ENCODE results near the gene HSPA1B. TPM values are rescaled to one million over a fixed set of nuclear protein-coding genes. Genes with fewer than 3 reads are reported as not detected.
"Not testable (repeated sequence)": the region's sequence is repeated elsewhere in the genome, so short reads cannot be mapped to it uniquely, and the experiment has no call there.

The HSPA1B gene
- total and polyA plus RNA-seq, 2 experiments from 2014 or later = 111 to 172 TPM

DNA sequence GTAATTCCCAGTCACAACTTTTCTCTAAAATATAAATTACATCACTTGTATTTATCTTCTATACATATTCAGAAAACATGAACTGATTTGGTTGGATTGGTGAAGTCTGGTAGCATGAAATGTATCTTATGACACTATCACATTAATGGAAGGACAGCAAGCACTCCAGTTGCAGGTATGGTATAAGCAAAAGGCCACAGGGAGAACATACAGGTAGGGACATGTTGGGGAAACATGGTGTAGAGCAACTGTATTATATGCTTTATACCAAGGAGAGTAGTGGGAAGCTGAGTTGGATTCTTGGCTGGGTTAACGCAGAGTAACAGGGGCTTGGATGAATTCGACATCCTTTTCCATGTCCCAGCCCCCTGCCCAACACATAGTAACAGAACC, 30.5 kb upstream of the HSPA1B start:
- peaks cover 11% of the 10 kb centered on the region for H3K4me1 ChIP-seq (ENCODE audit: insufficient read depth)
- no peak for DNase-seq (ENCODE audit: low spot score)
- H3K27ac ChIP-seq = no peak overlapping the region
- H3K9me2 ChIP-seq (replicated peaks; ENCODE audit: insufficient read depth) = no peaks in the 10 kb centered on the region
- TF ChIP-seq EZH2phosphoT487 (IDR thresholded peaks at IDR 0.05; ENCODE audit: low read depth, severe bottlenecking, unreplicated experiment) (no peak), EZH2 (IDR thresholded peaks at IDR 0.05; ENCODE audit: borderline replicate concordance) (no peak)
- TF ChIP-seq, protein P1, sequence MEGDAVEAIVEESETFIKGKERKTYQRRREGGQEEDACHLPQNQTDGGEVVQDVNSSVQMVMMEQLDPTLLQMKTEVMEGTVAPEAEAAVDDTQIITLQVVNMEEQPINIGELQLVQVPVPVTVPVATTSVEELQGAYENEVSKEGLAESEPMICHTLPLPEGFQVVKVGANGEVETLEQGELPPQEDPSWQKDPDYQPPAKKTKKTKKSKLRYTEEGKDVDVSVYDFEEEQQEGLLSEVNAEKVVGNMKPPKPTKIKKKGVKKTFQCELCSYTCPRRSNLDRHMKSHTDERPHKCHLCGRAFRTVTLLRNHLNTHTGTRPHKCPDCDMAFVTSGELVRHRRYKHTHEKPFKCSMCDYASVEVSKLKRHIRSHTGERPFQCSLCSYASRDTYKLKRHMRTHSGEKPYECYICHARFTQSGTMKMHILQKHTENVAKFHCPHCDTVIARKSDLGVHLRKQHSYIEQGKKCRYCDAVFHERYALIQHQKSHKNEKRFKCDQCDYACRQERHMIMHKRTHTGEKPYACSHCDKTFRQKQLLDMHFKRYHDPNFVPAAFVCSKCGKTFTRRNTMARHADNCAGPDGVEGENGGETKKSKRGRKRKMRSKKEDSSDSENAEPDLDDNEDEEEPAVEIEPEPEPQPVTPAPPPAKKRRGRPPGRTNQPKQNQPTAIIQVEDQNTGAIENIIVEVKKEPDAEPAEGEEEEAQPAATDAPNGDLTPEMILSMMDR (IDR thresholded peaks at IDR 0.05; ENCODE audit: poor library complexity) = no peak
- H3K36me3 ChIP-seq (replicated peaks; ENCODE audit: insufficient read depth, low read depth) = no peaks in the 10 kb centered on the region
- 98% methylated on average over 2 of the region's 2 CpGs for WGBS (ENCODE audit: low lambda C conversion rate, missing lambda C conversion rate)
- H3K4me3 ChIP-seq = no peak overlapping the region
- H3K9me3 ChIP-seq (ENCODE audit: low read depth) = no peaks in the 10 kb centered on the region
- peaks cover 37% of the 10 kb centered on the region for H3K79me2 ChIP-seq
- no peaks in the 10 kb centered on the region for H4K20me1 ChIP-seq (ENCODE audit: insufficient read depth, poor library complexity, severe bottlenecking)
- H3K4me2 ChIP-seq = no peak overlapping the region
- no peak overlapping the region for H2AFZ ChIP-seq
- H3K27me3 ChIP-seq = no peaks in the 10 kb centered on the region

DNA sequence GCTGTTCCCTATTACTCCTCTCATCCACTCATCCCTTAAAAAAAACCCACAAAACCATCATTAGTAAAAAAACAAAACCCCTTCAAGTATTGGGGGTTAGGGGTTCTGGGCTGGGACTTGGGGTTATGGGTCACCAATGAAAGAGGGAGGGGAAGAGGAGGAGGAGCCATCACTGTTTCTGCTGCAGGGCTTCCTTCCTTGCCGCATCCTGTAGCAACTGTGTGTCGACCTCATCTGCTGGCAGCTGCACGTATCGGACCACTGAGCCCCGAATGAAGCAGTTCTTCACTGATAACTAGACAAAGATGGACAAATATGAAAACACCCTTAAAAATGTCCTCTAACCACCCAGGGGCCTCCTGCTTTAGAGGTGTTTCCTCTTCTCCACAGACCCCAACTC, 29.9 kb upstream of the HSPA1B start:
- Histone ChIP-seq H3K4me1 (ENCODE audit: insufficient read depth) (peaks cover 11% of the 10 kb centered on the region), H3K27me3 (no peaks in the 10 kb centered on the region), H3K4me3 (no peak overlapping the region), H2AFZ (no peak overlapping the region), H3K79me2 (peaks cover 39% of the 10 kb centered on the region), H3K9me2 (replicated peaks; ENCODE audit: insufficient read depth) (no peaks in the 10 kb centered on the region), H3K36me3 (replicated peaks; ENCODE audit: insufficient read depth, low read depth) (no peaks in the 10 kb centered on the region), H3K27ac (no peak overlapping the region), H3K9me3 (ENCODE audit: low read depth) (no peaks in the 10 kb centered on the region), H4K20me1 (ENCODE audit: insufficient read depth, poor library complexity, severe bottlenecking) (no peaks in the 10 kb centered on the region), H3K4me2 (no peak overlapping the region)
- 96% methylated on average over 5 of the region's 5 CpGs for WGBS (ENCODE audit: low lambda C conversion rate, missing lambda C conversion rate)
- TF ChIP-seq EZH2 (IDR thresholded peaks at IDR 0.05; ENCODE audit: borderline replicate concordance) (no peak), EZH2phosphoT487 (IDR thresholded peaks at IDR 0.05; ENCODE audit: low read depth, severe bottlenecking, unreplicated experiment) (no peak)
- TF ChIP-seq, protein P1 (IDR thresholded peaks at IDR 0.05; ENCODE audit: poor library complexity) = no peak
- DNase-seq (ENCODE audit: low spot score) = no peak

DNA sequence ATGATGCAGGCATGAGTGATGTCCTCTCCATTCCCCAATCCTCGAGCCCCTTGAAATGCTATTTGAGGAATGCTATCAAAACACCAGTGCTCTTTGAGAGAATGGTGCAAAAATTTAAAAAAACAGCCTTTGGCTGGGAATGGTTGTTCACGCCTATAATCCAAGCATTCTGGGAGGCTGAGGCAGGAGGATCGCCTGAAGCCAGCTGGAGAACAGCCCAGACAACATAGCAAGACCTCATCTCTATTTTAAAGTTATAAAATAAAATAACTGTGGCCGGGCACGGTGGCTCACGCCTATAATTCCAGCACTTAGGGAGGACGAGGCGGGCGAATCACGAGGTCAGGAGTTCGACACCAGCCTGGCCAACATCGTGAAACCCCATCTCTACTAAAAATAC, 27.8 kb upstream of the HSPA1B start:
- Histone ChIP-seq H3K27ac (no peak overlapping the region), H2AFZ (no peak overlapping the region), H3K36me3 (replicated peaks; ENCODE audit: insufficient read depth, low read depth) (no peaks in the 10 kb centered on the region), H3K4me2 (no peak overlapping the region), H3K9me3 (ENCODE audit: low read depth) (no peaks in the 10 kb centered on the region), H3K4me3 (no peak overlapping the region), H3K4me1 (ENCODE audit: insufficient read depth) (no peaks in the 10 kb centered on the region), H3K9me2 (replicated peaks; ENCODE audit: insufficient read depth) (no peaks in the 10 kb centered on the region), H3K79me2 (peaks cover 26% of the 10 kb centered on the region), H4K20me1 (ENCODE audit: insufficient read depth, poor library complexity, severe bottlenecking) (no peaks in the 10 kb centered on the region), H3K27me3 (no peaks in the 10 kb centered on the region)
- WGBS (ENCODE audit: low lambda C conversion rate, missing lambda C conversion rate) = 97% methylated on average over 12 of the region's 12 CpGs
- DNase-seq (ENCODE audit: low spot score) = no peak
- no peak for TF ChIP-seq EZH2phosphoT487 (IDR thresholded peaks at IDR 0.05; ENCODE audit: low read depth, severe bottlenecking, unreplicated experiment)
- TF ChIP-seq, protein P1 (IDR thresholded peaks at IDR 0.05; ENCODE audit: poor library complexity) = no peak
- TF ChIP-seq EZH2 (IDR thresholded peaks at IDR 0.05; ENCODE audit: borderline replicate concordance) = no peak

GRCh38 chr6:31801031-31801927, 26.3 kb upstream of the HSPA1B start:
- not testable (repeated sequence) for H3K27me3 ChIP-seq; H3K9me3 ChIP-seq (ENCODE audit: low read depth)

More at GRCh38 chr6:31801031-31801927, 26.3 kb upstream of the HSPA1B start:
- H3K4me1 ChIP-seq (ENCODE audit: insufficient read depth) = peaks cover 10% of the 10 kb centered on the region
- not testable (repeated sequence) for H3K27ac ChIP-seq; H3K4me3 ChIP-seq; H4K20me1 ChIP-seq (ENCODE audit: insufficient read depth, poor library complexity, severe bottlenecking); DNase-seq (ENCODE audit: low spot score); H3K9me2 ChIP-seq (replicated peaks; ENCODE audit: insufficient read depth); H3K36me3 ChIP-seq (replicated peaks; ENCODE audit: insufficient read depth, low read depth); H2AFZ ChIP-seq; H3K4me2 ChIP-seq
- peaks cover 35% of the 10 kb centered on the region for H3K79me2 ChIP-seq
- WGBS (ENCODE audit: low lambda C conversion rate, missing lambda C conversion rate) = 99% methylated on average over 8 of the region's 8 CpGs

Data from hepatocyte (in vitro differentiated cells).